ENCODE data around the gene MACROD2. TPM values are rescaled to one million over a fixed set of nuclear protein-coding genes. Genes with fewer than 3 reads are reported as not detected.

Gene MACROD2
- total and polyA plus RNA-seq, 2 of the 4 experiments (the other 2 are of a cell fraction) = not detected

DNA sequence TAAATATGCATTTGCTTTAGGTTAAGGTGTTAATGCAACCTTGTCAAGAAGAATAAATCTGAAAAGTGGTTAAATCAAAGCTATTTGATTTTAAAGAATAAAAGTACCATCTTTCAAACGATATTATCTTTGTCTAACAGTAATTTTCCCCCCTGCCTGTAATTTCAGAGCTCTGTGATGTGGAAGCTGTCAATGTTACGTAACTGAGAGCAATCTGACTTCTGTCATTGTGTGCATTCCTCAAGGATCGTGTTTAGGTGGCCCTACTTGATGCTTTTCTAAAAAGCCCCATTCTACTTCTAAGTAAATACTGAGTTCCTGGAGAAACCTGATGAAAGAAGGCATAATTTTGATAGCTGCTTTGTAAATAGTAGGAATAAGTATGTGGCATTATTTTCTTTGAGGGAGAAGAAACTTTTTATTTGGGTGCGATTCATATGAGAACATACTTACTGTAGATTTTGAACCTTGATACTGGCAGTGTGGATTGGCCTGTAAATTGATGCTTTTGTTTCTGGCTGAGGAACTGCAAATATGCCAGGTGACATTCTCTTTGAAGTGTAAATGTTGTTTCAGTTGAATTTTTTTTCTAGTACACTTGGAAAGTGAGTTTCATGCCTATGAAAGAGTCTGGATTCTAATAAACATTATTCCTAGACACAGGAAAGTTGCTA, 871.7 kb downstream of the MACROD2 start:
- no peak overlapping the region for H3K4me3 ChIP-seq (ENCODE audit: insufficient read depth, low read depth, low read length)
- dilution Hi-C loops (cut with HindIII; ENCODE audit: low sequenced_read_pairs, unreplicated experiment) = no loop called here
- DNase-seq (no peak), ATAC-seq (ENCODE audit: low read depth) (no peak)
- H2BK20ac ChIP-seq (ENCODE audit: low read depth, low read length) = no peak overlapping the region
- in situ Hi-C loops (cut with MboI; ENCODE audit: low sequenced_read_pairs) = no loop called here
- H3K4me1 ChIP-seq (ENCODE audit: control insufficient read depth, insufficient read depth, low read length) = no peaks in the 10 kb centered on the region
- no TSS peak for BruUV-seq (replicated peaks)
- no peak overlapping the region for H2BK120ac ChIP-seq (ENCODE audit: low read depth, low read length)
- POLR2A ChIA-PET (ENCODE audit: unreplicated experiment) = no interaction called here
- no peak overlapping the region for H2AK9ac ChIP-seq (replicated peaks; ENCODE audit: low read depth, low read length, poor library complexity)
- TF ChIP-seq RCOR1 (IDR thresholded peaks at IDR 0.05; ENCODE audit: insufficient replicate concordance, low read length) (no peak), NFE2L2 (IDR thresholded peaks at IDR 0.05; ENCODE audit: low read depth, low read length) (no peak), RFX5 (IDR thresholded peaks at IDR 0.05; ENCODE audit: low read depth, low read length) (no peak), SMC3 (IDR thresholded peaks at IDR 0.05; ENCODE audit: low read depth, low read length) (no peak), CHD1 (IDR thresholded peaks at IDR 0.05; ENCODE audit: low read depth, low read length) (no peak), USF2 (IDR thresholded peaks at IDR 0.05; ENCODE audit: low read depth, low read length) (no peak)
- TF ChIP-seq, protein P1, sequence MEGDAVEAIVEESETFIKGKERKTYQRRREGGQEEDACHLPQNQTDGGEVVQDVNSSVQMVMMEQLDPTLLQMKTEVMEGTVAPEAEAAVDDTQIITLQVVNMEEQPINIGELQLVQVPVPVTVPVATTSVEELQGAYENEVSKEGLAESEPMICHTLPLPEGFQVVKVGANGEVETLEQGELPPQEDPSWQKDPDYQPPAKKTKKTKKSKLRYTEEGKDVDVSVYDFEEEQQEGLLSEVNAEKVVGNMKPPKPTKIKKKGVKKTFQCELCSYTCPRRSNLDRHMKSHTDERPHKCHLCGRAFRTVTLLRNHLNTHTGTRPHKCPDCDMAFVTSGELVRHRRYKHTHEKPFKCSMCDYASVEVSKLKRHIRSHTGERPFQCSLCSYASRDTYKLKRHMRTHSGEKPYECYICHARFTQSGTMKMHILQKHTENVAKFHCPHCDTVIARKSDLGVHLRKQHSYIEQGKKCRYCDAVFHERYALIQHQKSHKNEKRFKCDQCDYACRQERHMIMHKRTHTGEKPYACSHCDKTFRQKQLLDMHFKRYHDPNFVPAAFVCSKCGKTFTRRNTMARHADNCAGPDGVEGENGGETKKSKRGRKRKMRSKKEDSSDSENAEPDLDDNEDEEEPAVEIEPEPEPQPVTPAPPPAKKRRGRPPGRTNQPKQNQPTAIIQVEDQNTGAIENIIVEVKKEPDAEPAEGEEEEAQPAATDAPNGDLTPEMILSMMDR (conservative IDR thresholded peaks at IDR 0.05; ENCODE audit: low read depth, low read length) = no peak
- H3K27ac ChIP-seq (ENCODE audit: insufficient read depth, low read length) = no peak overlapping the region
- H2AFZ ChIP-seq (replicated peaks; ENCODE audit: low read length, poor library complexity) = no peak overlapping the region
- no peak overlapping the region for H3K56ac ChIP-seq (ENCODE audit: extremely low read depth, insufficient read depth, low read length)
- H3K4ac ChIP-seq (ENCODE audit: low read depth, low read length) = no peak overlapping the region
- H3K18ac ChIP-seq (ENCODE audit: low read depth, low read length) = no peak overlapping the region
- no peaks in the 10 kb centered on the region for H4K20me1 ChIP-seq (ENCODE audit: insufficient read depth, low read length)
- no peak overlapping the region for H3K23ac ChIP-seq (ENCODE audit: low read depth, low read length)
- H4K91ac ChIP-seq (ENCODE audit: insufficient read depth, low read depth, low read length) = no peak overlapping the region
- intact Hi-C loops (cut with micrococcal nuclease) = no loop called here
- H4K8ac ChIP-seq (ENCODE audit: low read depth in 2 of 2, low read length in 2 of 2) = no peak overlapping the region
- 100% methylated on average over 1 of the region's 4 CpGs; no CpG with 5 or more reads in 1 of the 2 experiments for WGBS, 2 experiments (ENCODE audit: extremely low coverage in 2 of 2, insufficient read length in 1 of 2)
- no peaks in the 10 kb centered on the region for H3K27me3 ChIP-seq (ENCODE audit: control insufficient read depth, insufficient read depth, low read length)
- no peak overlapping the region for H2BK15ac ChIP-seq (ENCODE audit: low read depth, low read length)
- CTCF ChIA-PET = no interaction called here
- no peak overlapping the region for H2BK5ac ChIP-seq (ENCODE audit: low read depth, low read length, poor library complexity, severe bottlenecking)
- no peaks in the 10 kb centered on the region for H3K36me3 ChIP-seq (ENCODE audit: control insufficient read depth, insufficient read depth, low read length)
- no peaks in the 10 kb centered on the region for H3K79me1 ChIP-seq (ENCODE audit: low read depth in 1 of 2, low read length in 2 of 2)
- H2AK5ac ChIP-seq (ENCODE audit: low read depth, low read length) = no peak overlapping the region
- H3K9me3 ChIP-seq (ENCODE audit: control insufficient read depth, insufficient read depth, low read length) = no peaks in the 10 kb centered on the region
- no peaks in the 10 kb centered on the region for H3K9me1 ChIP-seq (ENCODE audit: insufficient read depth, low read length)
- no peak overlapping the region for H4K5ac ChIP-seq (ENCODE audit: low read depth, low read length)
- no peak overlapping the region for H3K4me2 ChIP-seq (ENCODE audit: low read depth, low read length)
- H3K14ac ChIP-seq (replicated peaks; ENCODE audit: low read depth, low read length) = no peak overlapping the region
- H3K9ac ChIP-seq (ENCODE audit: low read depth, low read length) = no peak overlapping the region

Measured in IMR-90 (cell line).